GM21367 (cell line): Measurements from ENCODE around the gene SERBP1.
"Not testable (repeated sequence)": the region's sequence is repeated elsewhere in the genome, so short reads cannot be mapped to it uniquely, and the experiment has no call there.

Experiments used
- ATAC-seq: cut with Tn5 transposase; IDR thresholded peaks from one replicate; pipeline ENCODE4 v1.9.1; 2021; ENCODE audit not compliant: unreplicated experiment

SERBP1 gene

DNA sequence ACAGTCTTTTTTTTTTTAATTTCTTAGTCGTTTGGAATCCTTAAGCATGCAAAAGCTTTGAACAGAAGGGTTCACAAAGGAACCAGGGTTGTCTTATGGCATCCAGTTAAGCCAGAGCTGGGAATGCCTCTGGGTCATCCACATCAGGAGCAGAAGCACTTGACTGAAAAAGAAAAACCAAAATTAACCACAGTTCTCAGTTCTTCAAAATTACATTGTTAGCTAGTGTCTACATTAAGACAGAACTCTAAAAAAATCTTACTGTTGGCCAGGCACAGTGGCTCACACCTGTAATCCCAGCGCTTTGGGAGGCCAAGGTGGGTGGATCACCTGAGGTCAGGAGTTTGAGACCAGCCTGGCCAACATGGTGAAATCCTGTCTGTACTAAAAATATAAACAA lies 17.1 kb downstream of the SERBP1 start:
- ATAC-seq: not testable (repeated sequence)

DNA sequence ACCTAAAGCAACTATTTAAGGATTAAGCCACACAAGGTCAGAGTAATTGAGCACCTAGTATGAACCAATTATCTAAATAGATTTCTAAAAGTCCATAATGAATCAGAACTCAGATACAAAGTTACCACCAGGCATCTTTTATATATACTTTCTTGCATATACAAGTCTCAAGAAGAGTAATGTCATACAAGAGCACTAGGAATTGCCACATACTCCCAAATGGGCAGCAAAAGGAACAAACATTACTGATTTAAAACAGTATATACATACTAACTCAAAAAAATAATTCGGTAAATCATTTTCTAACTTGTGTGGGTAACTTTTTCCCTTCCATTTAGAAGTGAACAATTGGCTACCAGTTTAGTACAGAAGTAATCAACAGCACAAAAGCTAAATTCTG lies 22.1 kb downstream of the SERBP1 start:
- ATAC-seq: no peak

DNA sequence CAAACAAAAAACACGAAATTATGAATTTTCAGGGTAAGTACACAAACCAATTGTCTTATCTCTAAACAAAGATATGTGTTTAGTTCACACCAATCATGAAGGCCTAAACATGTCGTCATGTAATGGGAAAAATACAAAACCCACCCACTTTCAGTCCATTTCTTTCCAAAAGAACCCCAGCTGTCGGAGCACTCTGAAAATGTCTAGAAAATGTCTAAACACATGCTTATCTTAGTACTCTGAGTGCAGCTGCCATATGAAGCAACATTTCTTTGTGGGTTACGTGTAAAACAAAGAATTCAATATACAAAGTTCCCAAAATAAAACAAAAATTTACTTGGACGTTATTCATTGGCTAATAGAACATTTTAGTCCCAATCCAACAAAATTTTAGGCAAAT lies 22.7 kb downstream of the SERBP1 start:
- ATAC-seq: no peak

DNA sequence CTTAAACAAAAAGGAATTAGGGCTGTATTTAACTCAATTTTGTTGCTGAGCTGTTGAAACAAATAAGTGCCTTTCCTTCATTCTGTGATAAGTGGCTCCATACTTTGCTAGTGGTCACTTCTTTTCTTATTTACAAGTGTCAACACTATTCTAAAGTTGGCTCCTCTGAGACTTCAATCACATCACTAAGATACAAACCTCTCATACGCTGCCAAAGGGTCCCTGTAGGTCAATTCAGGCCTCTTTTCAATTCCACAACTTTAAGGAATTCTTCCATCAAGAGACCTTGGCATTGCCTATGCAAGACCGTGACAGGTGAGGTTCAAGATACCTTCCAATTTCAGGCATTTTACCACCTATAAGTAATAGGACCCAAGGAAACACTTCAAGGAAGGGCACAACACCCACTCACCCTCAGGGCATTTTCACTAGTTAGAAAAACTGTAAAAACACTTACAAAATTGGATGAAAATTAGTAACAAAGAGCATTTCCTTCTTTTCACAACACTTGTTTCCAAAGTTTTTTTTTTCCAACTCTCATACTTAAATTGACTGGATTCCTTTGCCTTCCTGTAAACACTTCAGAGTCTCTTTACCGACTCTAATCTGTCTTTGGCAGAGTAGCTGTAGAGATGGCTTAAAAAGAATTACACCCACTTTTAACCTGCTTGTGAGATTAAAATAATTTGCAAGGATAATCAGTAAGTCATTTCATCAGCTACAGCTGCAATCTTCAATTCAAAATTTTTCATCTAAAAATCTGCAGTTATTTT lies 24.5 kb downstream of the SERBP1 start:
- ATAC-seq: no peak

DNA sequence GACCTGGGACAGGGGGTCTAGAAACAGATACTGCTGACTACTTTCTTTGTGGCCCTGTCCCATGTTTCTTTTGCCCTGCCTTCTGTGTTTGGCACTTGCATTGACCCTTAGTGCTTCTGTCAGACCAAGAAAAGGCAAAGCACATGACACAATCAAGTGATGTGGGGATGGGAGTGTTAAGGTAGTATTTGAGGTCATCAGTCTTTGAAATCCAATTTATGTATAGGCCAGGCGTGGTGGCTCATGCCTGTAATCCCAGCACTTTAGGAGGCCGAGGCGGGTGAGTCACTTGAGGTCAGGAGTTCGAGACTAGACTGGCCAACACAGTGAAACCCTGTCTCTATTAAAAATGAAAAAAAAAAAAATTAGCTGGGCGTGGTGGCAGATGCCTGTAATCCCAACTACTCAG lies 26.0 kb downstream of the SERBP1 start:
- no peak for ATAC-seq

DNA sequence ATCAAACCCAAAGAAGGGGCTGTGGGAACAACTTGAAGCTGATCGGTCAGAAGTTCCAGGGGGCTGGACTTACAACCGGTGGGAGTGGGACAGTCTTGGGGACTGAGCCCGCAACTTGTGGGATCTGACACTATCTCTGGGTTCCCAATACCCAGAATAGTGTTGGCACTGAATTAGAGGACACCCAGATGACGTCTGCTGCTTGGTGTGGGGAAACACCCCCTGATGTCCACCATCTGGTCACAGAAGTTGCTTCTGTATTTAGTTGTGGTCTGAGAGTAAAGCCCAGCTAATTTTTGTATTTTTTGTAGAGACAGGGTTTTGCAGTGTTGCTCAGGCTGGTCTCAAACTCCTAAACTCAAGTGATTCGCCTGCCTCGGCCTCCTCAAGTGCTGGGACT lies 28.8 kb downstream of the SERBP1 start:
- no peak for ATAC-seq

DNA sequence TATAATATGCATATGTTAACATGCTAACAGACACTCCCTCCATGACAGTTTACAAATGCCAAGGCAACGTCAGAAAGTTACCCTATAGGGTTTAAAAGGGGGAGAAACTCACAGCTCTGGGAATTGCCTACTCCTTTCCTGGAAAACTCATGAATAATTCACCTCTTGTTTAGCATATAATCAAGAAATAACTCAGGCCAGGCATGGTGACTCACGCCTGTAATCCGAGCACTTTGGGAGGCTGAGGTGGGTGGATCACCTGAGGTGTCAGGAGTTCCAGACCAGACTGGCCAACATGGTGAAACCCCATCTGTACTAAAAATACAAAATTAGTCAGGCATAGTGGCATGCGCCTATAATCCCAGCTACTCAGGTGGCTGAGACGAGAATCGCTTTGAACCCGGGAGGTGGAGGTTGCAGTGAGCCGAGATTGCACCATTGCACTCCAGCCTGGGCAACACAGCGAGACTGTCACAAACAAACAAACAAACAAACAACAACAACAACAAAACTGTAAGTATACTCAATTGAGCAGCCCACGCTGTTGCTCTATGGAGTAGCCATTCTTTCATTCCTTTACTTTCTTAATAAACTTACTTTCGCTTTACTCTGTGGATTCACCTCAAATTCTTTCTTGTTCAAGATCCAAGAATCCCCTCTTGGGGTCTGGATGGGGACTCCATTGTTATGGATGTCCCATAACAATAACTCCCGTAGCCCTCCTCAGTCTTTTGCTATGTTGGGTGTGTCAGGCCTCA lies 30.0 kb downstream of the SERBP1 start:
- not testable (repeated sequence) for ATAC-seq

DNA sequence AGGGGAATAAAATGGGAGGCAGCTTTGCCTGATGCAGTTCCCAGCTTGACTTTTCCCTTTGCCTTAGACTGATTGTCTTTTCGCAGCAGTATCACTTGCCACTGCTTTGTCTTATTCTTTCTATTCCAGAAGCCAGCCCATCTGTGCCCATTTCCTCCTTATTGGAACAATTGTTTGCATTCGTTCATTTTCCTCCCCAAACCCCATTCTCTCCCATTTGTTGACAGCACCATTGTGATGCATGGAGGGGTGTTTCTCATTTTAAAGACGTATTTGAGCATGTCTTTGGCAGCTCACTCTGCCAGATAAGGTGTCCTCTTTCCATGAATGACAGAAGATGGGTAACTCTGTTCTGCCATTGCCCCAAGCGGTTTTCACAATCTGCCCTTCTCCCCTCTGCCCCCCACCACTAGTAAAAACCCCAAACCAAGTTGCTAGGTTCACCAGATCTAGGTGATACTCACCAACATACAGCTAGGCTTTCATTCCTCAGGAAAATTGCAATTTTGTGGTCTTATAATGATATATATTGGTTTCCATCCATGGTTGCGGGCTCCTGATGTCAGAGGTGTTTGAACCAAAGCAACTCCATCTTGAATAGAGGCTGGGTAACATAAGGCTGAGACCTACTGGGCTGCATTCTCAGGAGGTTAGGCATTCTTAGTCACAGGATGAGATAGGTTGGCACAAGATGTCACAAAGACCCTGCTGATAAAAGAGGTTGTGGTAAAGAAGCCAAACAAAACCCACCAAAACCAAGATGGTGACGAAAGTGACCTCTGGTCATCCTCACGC lies 30.8 kb downstream of the SERBP1 start:
- ATAC-seq: no peak

DNA sequence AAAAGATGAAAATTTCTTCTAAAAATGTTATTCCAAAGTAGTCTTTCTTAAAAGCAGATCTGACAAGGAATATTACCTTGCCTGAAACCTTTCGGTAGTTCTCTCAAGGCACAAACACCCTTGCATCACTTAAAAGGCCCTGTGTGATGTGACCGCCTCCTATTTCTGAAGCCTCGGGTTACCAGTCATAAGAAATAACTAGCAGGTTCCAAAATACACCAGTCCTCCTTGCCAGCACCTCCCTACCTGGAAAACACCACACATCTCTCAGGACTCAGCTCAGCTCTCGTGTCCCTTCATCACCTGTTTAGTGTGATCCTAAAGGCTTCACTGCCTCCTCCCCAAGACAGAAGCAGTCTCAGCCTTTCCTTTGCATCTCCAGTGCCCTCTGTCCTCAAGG lies 35.7 kb downstream of the SERBP1 start:
- no peak for ATAC-seq

DNA sequence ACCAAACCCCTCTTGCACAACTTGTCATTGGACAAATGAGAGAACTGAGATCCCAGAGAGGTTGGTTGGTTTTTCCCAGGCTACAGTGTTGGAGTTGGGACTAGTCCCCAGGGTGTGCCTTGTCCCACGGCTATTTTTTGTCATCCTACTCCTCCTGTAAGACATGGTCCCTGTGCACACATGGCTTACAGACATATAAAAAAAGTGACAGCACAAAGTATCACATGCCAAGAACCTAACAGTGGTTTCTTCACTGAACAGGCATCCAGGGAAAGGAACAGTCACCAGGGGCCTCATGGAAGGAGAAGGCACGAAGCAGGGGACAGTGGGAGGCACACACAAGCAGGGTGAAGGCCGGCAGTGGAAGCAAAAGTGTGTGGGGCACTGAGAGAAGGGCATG lies 36.5 kb downstream of the SERBP1 start:
- no peak for ATAC-seq

DNA sequence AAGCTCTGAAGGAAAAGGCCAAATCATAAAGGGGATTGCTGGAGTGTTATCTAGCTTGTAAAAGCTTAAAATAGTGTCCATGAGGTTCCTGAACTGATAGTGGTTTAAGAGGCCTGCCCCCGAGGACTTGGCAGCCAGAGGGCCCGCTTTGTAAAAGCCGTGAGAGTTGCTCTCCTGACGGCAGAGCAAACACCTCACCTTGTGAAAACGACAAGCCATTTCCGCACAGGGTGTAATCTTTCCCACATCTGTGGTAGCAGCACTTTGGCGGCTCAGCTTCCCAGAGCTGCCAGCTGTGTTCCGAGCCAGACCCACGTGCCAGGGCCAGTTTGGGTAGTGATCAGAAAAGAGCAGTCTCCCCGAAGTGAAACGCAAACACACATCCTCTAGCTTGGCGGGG lies 37.0 kb downstream of the SERBP1 start:
- no peak for ATAC-seq

DNA sequence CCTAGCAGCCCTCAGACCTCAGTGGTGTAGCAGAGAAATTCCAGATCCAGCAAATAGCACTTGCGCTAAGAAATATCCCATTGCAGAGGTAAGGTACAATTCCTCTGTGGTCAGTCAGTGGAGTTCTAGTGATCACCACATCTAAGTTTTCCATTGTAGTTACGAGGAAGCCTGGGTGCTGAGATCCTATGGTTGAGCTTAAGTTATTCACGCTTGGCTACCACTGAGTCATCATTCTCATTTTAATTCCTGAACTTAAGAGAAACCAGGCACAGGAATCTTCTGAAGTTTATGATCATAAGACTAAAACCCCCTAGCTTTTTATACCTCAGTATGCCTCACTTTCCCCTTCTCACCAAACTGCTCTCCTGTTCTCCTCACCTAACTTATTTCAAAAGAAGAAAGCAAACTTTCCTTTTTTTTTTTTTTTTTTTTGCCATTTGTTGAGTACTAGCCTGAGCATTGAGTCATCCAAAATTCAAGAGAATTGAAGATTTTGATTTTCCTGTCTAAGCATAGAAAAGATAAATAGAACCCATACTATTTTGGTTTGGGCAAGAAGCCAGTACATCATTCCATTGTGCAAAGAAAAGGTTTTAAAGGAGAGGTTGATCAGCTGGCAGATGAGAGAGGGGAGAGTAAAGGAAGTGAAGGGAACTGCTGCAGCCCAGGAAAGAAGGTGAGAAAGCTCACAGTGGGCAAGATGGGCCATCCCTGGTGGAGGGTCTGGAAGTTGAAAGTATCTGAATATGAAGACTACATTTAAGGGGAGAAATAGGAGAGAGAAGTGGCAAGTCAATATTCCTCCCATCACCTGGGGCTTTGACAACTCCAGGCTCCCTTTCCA lies 39.9 kb downstream of the SERBP1 start:
- no peak for ATAC-seq

DNA sequence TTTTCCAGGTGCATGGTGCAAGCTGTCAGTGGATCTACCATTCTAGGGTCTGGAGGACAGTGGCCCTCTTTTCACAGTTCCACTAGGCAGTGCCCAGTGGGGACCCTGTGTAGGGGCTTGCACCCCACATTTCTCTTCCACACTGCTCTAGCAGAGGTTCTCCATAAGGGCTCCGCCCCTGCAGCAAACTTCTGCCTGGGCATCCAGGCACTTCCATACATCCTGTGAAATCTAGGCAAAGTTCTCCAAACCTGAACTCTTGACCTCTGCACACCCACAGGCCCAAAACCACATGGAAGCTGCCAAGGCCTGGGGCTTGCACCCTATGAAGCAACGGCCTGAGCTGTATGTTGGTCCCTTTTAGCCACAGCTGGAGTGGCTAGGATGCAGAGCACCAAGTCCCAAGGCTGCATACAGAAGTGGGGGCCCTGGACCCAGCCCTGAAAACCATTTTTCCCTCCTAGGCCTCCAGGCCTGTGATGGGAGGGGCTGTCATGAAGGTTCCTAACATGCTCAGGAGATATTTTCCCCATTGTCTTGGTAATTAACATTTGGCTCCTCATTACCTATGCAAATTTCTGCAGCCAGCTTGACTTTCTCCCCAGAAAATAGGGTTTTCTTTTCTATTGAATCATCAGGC lies 46.1 kb downstream of the SERBP1 start:
- ATAC-seq: no peak

DNA sequence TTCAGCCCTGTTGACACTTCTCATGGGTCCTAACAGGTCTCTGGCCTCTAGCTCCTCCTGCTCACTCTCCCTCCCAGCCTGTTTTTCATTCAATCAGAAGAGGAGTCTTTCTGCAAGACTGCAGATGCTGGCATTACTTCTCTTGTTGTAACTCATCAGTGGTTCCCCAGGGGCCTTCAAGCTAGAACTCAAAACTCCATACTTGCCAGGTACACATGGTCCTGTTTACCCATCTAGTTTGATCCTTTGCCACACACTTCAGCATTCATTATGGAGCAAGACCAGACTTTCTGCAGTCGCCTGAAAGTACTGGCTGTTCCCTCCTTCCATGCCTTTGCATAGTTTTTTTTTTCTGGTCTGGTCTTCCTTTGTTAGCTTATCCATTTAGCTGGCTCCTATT lies 47.9 kb downstream of the SERBP1 start:
- ATAC-seq: no peak

DNA sequence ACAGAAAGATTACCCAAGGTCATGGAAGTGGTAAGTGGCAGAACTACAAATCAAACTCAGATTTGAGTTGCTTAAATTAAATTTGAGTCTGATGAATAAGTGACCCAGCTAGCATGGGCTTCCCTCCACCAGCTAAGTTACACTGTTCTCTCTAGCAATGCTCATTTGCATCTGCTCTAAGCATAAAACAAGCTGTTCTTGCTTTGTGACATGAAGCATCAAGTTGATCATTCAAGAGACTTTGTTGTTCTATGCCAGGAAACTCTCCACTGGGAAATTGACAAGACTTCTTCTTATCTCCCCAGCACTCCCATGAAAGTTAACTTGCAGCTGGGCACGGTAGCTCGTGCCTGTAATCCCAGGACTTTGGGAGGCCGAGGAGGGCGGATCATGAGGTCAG lies 49.0 kb downstream of the SERBP1 start:
- no peak for ATAC-seq

DNA sequence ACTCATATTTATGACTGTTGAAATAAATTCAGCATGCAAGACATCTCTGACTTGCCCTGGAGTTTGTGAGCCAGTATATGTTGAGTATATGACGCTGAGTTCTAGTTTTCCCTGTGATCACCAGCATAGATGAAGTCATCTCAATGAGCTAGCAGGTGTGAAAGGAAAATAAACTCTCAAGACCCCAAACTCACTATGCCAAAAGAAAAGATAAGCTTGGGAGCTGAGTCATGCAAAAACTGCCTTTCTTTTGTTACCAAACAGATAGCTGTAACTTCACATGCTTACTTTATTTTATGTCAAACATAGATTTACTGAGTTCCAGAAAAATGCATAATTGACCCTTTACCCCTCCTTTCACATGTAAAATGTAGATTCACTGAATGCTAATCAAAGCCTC lies 52.9 kb downstream of the SERBP1 start:
- no peak for ATAC-seq

DNA sequence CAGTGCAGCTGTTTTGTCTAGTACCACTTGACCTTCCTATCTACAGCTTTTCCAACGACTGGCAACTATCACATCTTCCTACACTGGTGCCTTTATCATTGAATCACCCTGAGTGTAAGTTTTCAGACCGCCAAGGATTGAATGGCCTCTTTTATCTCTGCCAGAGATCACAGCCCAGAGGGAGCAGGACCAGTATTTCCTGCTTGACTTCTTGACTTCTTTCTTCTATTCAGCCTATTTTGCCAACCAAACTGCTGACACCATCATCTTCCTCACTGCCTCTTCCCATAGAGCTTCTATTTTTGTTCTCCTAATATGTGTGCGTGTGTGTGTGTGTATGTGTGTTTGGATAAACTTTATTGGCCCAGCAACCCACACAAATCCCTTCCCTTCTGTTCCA lies 53.8 kb downstream of the SERBP1 start:
- ATAC-seq: no peak

DNA sequence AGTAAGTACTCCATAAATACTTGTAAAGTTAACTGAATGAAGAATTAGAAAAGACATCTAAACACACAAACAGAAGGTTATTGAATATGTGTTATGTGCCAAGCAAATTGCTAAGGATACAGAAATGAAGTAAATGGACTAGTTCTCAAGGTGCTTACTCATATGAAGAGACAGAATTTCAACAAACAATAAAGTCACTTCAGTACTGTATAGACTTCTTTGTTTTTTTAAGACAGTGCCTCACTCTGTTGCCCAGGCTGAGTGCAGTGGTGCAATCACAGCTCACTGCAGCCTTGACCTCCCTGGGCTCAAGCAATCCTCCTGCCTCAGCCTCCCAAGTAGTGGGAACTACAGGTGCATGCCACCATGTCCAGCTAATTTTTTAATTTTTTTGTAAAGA lies 57.3 kb downstream of the SERBP1 start:
- no peak for ATAC-seq

DNA sequence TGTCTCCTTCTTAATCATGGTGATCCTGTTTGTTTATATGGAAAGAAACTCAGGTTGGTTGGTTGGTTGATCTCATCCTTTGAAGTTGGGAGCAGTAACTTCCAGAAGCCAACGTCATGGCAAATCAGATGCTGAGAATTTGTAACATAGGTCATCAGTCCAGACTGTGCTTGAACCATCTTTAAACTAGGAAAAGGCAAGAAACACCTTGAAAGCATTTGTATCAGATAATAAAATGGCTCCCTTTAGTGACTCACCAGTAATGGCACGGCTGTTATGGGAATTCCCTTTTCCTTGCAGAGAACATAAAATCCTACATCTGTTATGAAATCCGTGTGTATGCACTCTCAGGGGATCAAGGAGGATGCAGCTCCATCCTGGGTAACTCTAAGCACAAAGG lies 58.1 kb downstream of the SERBP1 start:
- no peak for ATAC-seq

DNA sequence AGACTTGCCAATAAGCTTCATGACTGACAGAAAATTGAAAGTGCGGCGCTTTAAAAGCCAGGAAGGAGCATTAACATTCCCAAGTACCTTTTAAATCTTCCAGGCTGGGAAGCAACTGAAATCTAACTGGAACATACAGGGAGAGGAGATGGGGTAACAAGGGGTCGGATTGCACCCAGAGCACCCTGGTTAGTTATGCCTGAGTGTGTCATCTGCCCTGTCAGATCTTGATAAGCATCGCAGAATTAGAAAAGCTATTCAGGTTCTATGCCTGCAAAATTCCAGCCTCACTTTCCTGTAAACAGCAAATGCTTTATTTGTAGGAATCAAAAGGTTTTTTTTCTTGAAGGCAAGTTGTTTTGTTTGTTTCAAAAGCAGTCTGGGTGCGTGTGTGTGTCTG lies 58.5 kb downstream of the SERBP1 start:
- no peak for ATAC-seq
